ENCODE data around the gene USB1. TPM values are rescaled to one million over a fixed set of nuclear protein-coding genes. Genes with fewer than 3 reads are reported as not detected.

USB1 gene
- total RNA-seq, result 60.9 and 64.9 TPM in 2 replicates

- intact Hi-C loops (cut with micrococcal nuclease), result loop anchor here (1.0 to 5.0 kb wide), 8 partner anchors 16 to 701 kb away; partner anchors contain the start of genes CFAP20, GINS3 and KATNB1
Measured at GRCh38 chr16:58000706-58001676, at the start of gene USB1. TSS of gene USB1 (plus strand) at chr16:58001407. CDS start at chr16:58001484, 77 bp downstream.

GRCh38 chr16:57952909-57953308 lies 48.3 kb upstream of the USB1 start:
- intact Hi-C loops (cut with micrococcal nuclease), result no loop called here

GRCh38 chr16:57953857-57954256 lies 47.4 kb upstream of the USB1 start:
- intact Hi-C loops (cut with micrococcal nuclease), result no loop called here

- intact Hi-C loops (cut with micrococcal nuclease), result no loop called here
Measured at GRCh38 chr16:57955572-57956188, 45.5 kb upstream of the USB1 start.

GRCh38 chr16:57956270-57956808 lies 44.9 kb upstream of the USB1 start:
- intact Hi-C loops (cut with micrococcal nuclease), result no loop called here

GRCh38 chr16:57956924-57957672 lies 44.1 kb upstream of the USB1 start:
- intact Hi-C loops (cut with micrococcal nuclease), result no loop called here

GRCh38 chr16:57957673-57958392 lies 43.4 kb upstream of the USB1 start:
- intact Hi-C loops (cut with micrococcal nuclease), result no loop called here

GRCh38 chr16:57958544-57958943 lies 42.7 kb upstream of the USB1 start:
- intact Hi-C loops (cut with micrococcal nuclease), result no loop called here

- intact Hi-C loops (cut with micrococcal nuclease), result no loop called here
Measured at GRCh38 chr16:57959121-57959520, 42.1 kb upstream of the USB1 start.

GRCh38 chr16:57959804-57960203 lies 41.4 kb upstream of the USB1 start:
- intact Hi-C loops (cut with micrococcal nuclease), result no loop called here

- intact Hi-C loops (cut with micrococcal nuclease), result no loop called here
Measured at GRCh38 chr16:57960310-57960709, 40.9 kb upstream of the USB1 start.

GRCh38 chr16:57960826-57961472 lies 40.3 kb upstream of the USB1 start:
- intact Hi-C loops (cut with micrococcal nuclease), result no loop called here

GRCh38 chr16:57961538-57961937 lies 39.7 kb upstream of the USB1 start:
- intact Hi-C loops (cut with micrococcal nuclease), result no loop called here

GRCh38 chr16:57962046-57962445 lies 39.2 kb upstream of the USB1 start:
- intact Hi-C loops (cut with micrococcal nuclease), result no loop called here

GRCh38 chr16:57962756-57963155 lies 38.5 kb upstream of the USB1 start:
- intact Hi-C loops (cut with micrococcal nuclease), result no loop called here

GRCh38 chr16:57964157-57964700 lies 37.0 kb upstream of the USB1 start:
- intact Hi-C loops (cut with micrococcal nuclease), result no loop called here

- intact Hi-C loops (cut with micrococcal nuclease), result no loop called here
Measured at GRCh38 chr16:57966204-57966771, 34.9 kb upstream of the USB1 start.

- intact Hi-C loops (cut with micrococcal nuclease), result no loop called here
Measured at GRCh38 chr16:57966986-57967385, 34.2 kb upstream of the USB1 start.

GRCh38 chr16:57967916-57968315 lies 33.3 kb upstream of the USB1 start:
- intact Hi-C loops (cut with micrococcal nuclease), result no loop called here
